Left lung (tissue), 10 donors: ENCODE measurements around the gene TSHZ2. TPM values are rescaled to one million over a fixed set of nuclear protein-coding genes. Genes with fewer than 3 reads are reported as not detected.

Source experiments
- ATAC-seq: fragments of 200-7000 bp; cut with Tn5 transposase; one replicate; pipeline ENCODE4 v1.9.1; 2020; ENCODE audit warnings: moderate library complexity
- DNase-seq, 4 donors: peaks; one replicate each; pipeline ENCODE4 v3.0.0-alpha.2; 2013 to 2020
- H3K27ac ChIP-seq, 2 donors: fragments of 200-600 bp; sonication (generic) in 1 of 2; one replicate each; pipeline versions ENCODE4 v1.5.0 to v1.8.0; 2020 to 2021
- H3K27me3 ChIP-seq, 2 donors: fragments of 200-600 bp; sonication (generic) in 1 of 2; one replicate each; pipeline versions ENCODE4 v1.5.0 to v1.8.0; 2020 to 2021
- H3K36me3 ChIP-seq, 2 donors: fragments of 200-600 bp; sonication (generic) in 1 of 2; one replicate each; pipeline versions ENCODE4 v1.5.0 to v1.8.0; 2020 to 2021
- H3K4me1 ChIP-seq, 2 donors: fragments of 200-600 bp; one replicate each; pipeline ENCODE4 v1.8.0; 2021
- H3K4me3 ChIP-seq, 2 donors: fragments of 200-600 bp; sonication (generic) in 1 of 2; one replicate each; pipeline versions ENCODE4 v1.5.0 to v1.8.0; 2020 to 2021; ENCODE audit warnings: mild to moderate bottlenecking in 1 of 2
- H3K9me3 ChIP-seq, 2 donors: fragments of 200-600 bp; sonication (generic) in 1 of 2; one replicate each; pipeline versions ENCODE4 v1.5.0 to v1.8.0; 2020 to 2021
- intact Hi-C, 2 donors: fragments of 100-400 bp; cut with DNase I; formaldehyde crosslinking; loops; one replicate each; pipeline versions ENCODE4 v1.11.2 to v1.14.2; 2022
- polyA plus RNA-seq, 6 donors: library from polyadenylated mRNA; unstranded; fragments of 120-200 nt; gene quantifications; one replicate each; pipeline ENCODE4 v1.2.1, GENCODE V29; 2013; ENCODE audit not compliant: insufficient read length in 6 of 6
- total RNA-seq, 2 donors: library from RNA; stranded (reverse); fragmentation: NEBNext Ultra II Directional; extraction: Animal tissue kit (Norgen Biotek cat#: 25700); gene quantifications; one replicate each; pipeline ENCODE4 v1.2.1, GENCODE V29; 2021
- TF ChIP-seq, protein P1 (sequence below), 2 donors: fragments of 200-600 bp; sonication (generic) in 1 of 2; IDR thresholded peaks; one replicate each; pipeline versions ENCODE4 v1.5.0 to v1.8.0; 2021; ENCODE audit warnings: antibody characterized with exemption in 2 of 2
- donor health status: DM: no; HTN: yes; CAD: no.
- donor health status: DM: no; HTN: no; CAD: no.

Gene TSHZ2
- total and polyA plus RNA-seq, 8 donors: 7.6 to 20.7 (median 13.9) TPM

DNA sequence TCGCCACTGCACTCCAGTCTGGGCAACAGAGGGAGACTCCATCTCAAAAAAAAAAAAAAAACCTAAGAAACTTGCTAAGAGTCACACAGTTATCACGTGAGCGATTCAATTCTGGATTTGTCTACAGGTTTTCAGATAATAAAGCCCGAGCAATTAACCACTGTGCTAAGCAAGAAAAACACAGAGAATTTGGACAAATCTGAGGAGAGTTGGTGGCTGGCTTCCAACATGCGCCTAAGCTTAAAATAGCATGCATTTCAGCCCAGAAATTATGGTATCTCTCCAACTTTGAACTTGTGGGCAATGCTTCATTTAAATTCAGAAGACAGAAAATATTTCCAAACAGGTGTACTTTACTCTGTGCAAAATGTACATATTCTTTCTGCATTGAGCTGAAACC lies 232.9 kb downstream of the TSHZ2 start:
- Histone ChIP-seq H3K27ac (no peak overlapping the region), H3K27me3 (peaks cover 0 to 5% of the 10 kb centered on the region in 2 donors), H3K9me3 (no peaks in the 10 kb centered on the region), H3K4me1 (no peaks in the 10 kb centered on the region), H3K36me3 (no peaks in the 10 kb centered on the region), H3K4me3 (no peak overlapping the region)
- no peak for ATAC-seq
- intact Hi-C loops: no loop called here
- TF ChIP-seq, protein P1, sequence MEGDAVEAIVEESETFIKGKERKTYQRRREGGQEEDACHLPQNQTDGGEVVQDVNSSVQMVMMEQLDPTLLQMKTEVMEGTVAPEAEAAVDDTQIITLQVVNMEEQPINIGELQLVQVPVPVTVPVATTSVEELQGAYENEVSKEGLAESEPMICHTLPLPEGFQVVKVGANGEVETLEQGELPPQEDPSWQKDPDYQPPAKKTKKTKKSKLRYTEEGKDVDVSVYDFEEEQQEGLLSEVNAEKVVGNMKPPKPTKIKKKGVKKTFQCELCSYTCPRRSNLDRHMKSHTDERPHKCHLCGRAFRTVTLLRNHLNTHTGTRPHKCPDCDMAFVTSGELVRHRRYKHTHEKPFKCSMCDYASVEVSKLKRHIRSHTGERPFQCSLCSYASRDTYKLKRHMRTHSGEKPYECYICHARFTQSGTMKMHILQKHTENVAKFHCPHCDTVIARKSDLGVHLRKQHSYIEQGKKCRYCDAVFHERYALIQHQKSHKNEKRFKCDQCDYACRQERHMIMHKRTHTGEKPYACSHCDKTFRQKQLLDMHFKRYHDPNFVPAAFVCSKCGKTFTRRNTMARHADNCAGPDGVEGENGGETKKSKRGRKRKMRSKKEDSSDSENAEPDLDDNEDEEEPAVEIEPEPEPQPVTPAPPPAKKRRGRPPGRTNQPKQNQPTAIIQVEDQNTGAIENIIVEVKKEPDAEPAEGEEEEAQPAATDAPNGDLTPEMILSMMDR (IDR thresholded peaks at IDR 0.05): no peak
- no peak for DNase-seq

DNA sequence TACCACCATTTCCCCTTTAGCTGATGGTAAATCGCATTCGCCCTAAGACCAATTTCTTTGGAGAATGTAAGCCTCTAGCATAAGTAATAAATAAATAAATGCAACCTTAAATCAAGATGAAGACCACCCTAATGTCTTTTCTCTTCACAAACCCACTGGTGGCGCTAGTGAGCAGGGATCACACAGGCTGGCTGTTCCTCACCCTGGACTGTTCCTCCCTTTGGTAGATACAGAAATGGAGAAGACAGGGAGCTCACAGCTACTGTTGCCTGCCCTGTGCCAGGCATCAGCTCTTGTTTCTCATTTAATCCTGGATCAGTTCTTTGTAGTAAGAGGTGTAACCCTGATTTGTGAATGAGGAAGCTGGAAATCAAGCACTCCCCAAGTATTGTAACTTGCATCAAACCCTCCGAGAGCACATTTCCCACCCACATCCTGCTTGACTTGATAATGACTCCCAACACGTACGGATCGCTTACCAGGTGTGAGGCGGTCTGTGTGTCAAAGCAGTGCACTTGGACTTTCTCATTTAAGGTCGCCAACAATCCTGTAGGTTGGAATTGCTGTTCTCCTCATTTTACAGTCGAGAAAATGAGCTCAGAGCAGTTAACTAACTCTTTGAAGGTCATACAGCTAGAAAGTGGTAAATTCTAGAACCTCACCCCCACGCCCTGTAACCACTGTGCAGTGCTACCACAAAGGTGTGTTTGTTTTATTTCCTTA lies 236.1 kb downstream of the TSHZ2 start:
- TF ChIP-seq, protein P1 (IDR thresholded peaks at IDR 0.05): no peak
- Histone ChIP-seq H3K4me1 (no peaks in the 10 kb centered on the region), H3K27ac (no peak overlapping the region), H3K36me3 (no peaks in the 10 kb centered on the region), H3K9me3 (no peaks in the 10 kb centered on the region), H3K27me3 (peaks cover 0 to 5% of the 10 kb centered on the region in 2 donors), H3K4me3 (no peak overlapping the region)
- intact Hi-C loops: no loop called here
- DNase-seq: no peak
- ATAC-seq: no peak

DNA sequence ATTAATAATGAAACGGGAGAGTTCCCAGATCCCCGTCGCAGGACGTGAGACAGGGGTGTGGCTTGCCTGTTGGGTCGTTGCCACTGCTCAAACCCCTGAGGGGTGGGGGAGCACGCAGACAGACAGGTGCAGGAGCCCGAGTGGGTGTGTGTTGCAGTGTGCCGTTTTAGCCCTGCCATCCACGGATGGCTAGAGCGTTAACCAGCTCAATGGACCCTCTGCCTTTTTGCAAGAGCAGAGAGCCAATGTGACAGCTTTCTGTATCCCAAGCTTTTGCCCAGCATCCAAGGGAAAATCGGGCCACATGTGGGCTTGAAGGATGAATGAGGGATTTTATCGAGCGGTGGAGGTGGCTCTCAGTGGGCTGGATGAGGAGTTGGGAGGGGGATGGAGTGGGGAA lies 237.9 kb downstream of the TSHZ2 start:
- Histone ChIP-seq H3K36me3 (no peaks in the 10 kb centered on the region), H3K9me3 (no peaks in the 10 kb centered on the region), H3K27me3 (peaks cover 0 to 5% of the 10 kb centered on the region in 2 donors), H3K4me1 (no peaks in the 10 kb centered on the region), H3K27ac (no peak overlapping the region), H3K4me3 (no peak overlapping the region)
- ATAC-seq (no peak), DNase-seq (no peak)
- intact Hi-C loops: no loop called here
- TF ChIP-seq, protein P1 (IDR thresholded peaks at IDR 0.05): no peak

DNA sequence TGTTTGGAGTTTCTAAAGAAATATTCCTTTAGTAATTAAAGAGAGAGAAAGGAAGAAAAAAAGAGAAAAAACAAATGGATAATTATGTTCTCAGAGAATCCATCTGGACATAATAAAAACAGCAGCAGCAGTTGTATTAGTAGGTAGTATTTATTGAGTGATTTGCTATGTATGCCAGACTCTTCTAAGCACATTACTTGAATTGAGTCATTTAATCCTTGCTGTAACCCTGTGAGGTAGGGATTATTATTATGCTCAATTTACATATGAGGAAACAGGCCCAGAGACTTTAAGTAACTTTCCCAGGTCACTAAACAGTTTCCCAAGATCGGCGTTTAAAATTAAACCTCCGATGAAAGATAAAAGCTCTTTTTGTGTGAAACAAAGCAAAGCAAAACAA lies 238.8 kb downstream of the TSHZ2 start:
- DNase-seq (no peak), ATAC-seq (no peak)
- no peaks in the 10 kb centered on the region for H3K9me3 ChIP-seq
- H3K27me3 ChIP-seq: peaks cover 0 to 5% of the 10 kb centered on the region in 2 donors
- H3K36me3 ChIP-seq: no peaks in the 10 kb centered on the region
- intact Hi-C loops: no loop called here
- H3K27ac ChIP-seq: no peak overlapping the region
- H3K4me3 ChIP-seq: no peak overlapping the region
- TF ChIP-seq, protein P1 (IDR thresholded peaks at IDR 0.05): no peak
- no peaks in the 10 kb centered on the region for H3K4me1 ChIP-seq

DNA sequence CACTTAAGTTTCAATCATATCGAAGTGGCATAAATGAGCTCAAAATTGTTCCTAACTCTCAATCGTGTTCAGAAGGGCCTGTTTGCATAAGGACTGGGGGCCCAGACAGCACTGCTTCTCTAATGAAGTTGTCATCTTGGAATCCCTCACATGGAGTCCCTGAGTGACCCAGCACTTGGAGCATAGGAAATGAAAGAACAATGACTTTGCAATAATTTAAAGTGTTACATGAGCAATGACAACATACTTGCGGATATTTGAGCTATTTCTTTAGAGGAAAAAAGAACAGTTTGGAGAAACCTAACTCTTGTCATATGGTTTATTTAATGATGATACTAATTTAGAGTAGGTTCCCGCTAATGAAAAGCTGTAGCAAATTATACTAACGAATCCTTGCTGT lies 239.9 kb downstream of the TSHZ2 start:
- H3K4me3 ChIP-seq: no peak overlapping the region
- H3K27me3 ChIP-seq: peaks cover 0 to 13% of the 10 kb centered on the region in 2 donors
- no peaks in the 10 kb centered on the region for H3K4me1 ChIP-seq
- H3K36me3 ChIP-seq: no peaks in the 10 kb centered on the region
- TF ChIP-seq, protein P1 (IDR thresholded peaks at IDR 0.05): no peak
- ATAC-seq: no peak
- intact Hi-C loops: no loop called here
- no peaks in the 10 kb centered on the region for H3K9me3 ChIP-seq
- DNase-seq: no peak
- no peak overlapping the region for H3K27ac ChIP-seq
